Activated CD4-positive, CD25-positive, alpha-beta regulatory T cell (primary cell): Measurements from ENCODE around the gene SERPINB5.

Experiments used
- DNase-seq, 4 experiments: peaks; one replicate each; lab custom pipeline; 2025; lab: John Stamatoyannopoulos, UW

The SERPINB5 gene

DNA sequence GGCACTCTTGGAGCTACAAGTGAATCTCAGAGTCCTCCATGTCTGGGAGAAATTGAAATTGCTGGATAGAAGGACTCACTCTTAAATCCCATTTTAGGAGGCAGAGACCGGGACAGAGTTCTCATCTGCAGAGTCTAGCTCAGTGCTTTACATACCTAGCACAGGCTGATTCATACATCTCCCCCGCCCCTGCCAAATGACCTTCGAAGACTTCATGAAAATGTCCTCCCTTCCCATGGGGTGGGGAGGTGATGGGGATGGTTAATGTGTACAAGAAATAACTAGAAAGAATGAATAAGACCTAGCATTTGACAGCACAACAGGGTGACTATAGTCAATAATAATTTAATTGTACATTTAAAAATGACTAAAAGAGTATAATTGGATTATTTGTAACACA, 8.2 kb upstream of the SERPINB5 start:
- no peak for DNase-seq

DNA sequence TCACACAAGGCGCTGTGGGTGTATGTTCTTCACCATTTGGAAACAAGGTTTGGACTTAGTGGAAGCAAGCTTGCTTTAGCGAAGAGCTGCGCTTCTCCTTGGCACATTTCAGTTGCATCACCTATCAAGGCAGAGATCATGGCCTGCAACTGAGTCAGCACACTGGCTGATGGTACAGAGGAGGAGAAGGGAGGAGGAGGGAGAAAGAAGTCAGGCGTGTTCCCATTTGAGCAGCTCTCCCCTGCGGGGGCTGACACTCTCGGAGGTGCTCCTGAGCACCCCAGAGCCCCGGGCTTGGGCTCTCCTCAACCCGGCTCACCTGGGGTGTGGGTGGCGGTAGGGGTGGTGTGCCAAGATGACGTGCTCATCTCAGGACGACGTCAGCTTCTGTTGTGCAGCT, 6.0 kb upstream of the SERPINB5 start:
- no peak for DNase-seq

DNA sequence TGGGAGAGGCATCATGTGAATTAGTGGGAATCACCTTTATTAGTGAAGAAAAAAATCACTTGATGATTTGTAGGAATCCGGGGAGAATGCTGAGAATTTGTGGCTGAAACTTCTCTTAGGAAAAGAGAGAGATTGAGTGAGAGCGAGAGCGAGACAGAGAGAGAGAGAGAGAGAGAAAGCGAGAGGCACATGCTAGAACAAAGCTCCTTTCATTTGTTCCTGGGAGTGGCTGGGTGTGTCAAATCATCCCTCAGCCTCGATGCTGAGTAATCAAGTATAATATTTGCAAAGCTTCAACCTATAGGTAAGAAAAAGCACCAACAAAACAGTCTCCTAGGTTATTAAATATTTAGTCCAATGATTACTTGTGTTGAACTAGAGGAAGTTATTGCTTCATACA, 4.4 kb upstream of the SERPINB5 start:
- DNase-seq = no peak

DNA sequence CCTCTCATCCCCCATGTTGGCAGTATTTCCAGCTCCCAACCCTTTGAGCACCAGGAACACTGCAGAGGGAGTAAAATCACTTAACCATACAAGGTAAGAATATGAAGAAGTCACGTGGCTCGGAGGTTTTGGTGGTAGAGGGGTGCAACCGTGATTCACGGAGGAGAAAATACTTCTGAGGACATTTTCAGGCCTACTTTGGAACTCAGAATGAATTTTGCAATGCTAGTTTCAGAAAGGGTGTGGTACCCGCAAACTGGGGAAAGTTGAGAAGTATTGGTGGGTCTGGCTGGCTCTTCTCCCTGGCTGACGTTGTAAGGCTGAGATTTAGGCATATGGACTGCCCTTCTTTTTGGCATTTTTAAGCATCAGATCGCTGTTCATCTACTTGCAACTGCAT, 442 bp downstream of the SERPINB5 start:
- no peak for DNase-seq

DNA sequence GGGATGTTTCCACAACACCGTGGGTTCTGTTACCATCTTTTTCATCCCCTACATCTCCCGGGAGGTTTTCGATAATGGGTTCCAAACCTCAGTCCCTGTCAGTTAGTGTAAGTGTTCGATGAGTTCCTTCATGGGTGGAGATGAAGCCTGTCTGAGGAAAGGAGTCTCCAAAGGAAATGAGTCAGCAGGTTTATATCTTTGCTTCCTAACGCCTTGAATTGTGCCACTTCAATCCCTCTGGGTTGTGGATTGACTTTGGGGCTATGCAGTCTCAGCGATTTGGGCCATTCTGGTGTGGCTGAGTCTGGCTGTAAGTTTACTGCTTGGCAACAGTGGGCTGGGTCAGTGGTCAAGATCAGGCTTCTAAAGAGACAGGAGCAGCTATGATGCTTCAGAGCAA, 1.2 kb downstream of the SERPINB5 start:
- DNase-seq = no peak

DNA sequence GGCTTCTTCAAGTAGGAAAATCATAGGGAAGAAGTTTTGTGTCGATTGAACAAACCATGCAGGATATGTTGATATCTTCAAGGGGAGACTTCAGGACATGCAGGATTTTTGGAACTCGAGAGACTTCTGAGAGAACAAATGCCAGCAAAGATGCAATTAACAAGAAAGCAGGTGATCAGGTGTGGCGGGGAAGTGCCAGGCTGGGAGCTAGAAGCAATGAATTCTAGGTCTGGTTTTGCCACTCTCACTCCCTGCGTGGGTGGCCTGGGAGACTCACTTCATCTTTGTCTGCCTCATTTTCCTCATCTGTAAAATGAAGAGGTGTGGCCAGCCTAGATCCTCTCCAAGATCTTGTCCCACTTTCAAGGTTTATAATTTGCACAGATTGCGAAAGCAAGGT, 3.1 kb downstream of the SERPINB5 start:
- no peak for DNase-seq

DNA sequence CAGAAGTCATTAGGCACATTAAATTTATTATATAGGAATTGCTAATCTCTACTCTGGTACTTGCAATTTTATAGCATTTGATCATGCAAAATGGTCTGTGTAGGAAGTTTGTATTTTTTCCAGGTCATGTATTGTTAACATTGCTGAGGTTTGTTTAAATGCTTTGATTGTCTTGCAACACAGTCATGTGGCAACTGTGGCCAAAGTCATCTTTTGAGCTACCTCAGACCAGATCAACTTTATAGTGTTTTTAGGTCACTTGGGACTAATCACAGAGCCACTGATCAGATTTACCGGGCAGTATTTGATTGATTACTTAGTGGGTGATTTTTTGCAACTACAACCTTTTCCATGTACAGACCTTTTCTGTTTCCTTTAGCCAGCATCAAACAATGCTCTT, 3.7 kb downstream of the SERPINB5 start:
- DNase-seq = no peak

DNA sequence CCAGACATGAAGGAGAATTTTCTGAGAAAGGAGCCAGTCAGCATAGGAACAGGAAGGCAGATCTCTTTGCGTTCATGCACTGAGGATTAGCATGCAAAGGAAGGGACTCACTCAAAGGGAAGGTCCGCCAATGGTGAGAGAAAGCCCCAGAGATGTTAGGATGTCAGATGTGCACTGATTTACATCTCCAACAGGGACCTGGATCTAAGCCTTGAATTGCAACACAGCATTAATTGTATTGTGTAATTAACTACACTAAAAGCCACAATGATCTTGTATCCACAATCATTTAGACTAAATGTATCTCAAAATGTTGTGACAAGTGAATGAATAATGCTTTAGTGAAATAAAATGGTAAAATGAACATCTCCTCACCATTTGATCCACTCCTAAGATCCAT, 4.2 kb downstream of the SERPINB5 start:
- no peak for DNase-seq

DNA sequence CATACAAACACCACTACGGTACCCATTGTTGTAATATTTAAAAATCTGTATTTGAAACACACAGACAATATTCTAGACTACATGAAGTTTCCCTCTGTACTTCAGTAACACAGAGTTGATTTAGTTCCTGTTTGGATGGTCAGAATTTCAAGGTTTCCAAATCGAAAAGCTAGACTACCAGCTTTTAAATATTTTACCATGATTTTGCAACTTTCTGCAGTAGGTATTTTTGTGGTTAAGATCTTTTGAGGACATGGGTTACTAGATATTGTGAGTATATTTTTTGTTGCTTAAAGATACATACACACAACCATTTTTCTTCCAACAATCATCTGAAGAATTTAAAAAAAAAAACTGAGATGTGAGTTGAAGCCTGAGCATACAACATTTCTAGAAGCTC, 10.9 kb downstream of the SERPINB5 start:
- DNase-seq = no peak

DNA sequence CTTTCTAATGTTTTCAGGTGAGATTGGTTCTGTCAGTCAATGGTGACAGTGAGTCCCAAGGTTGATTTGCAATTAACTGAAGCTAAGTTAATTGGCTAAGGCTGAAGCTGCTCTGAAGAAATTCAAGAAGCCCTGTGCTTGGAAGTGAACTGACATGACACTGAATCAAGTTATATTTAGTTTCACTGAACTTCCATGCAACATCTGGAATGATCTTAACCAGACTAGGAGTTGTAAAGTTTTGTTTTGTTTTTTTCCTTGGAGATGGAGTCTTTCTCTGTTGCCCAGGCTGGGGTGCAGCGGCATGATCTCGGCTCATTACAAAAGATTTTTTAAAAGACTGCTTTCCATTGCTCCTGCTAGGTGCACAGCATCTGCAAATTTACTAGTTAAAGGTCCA, 11.4 kb downstream of the SERPINB5 start:
- no peak for DNase-seq

DNA sequence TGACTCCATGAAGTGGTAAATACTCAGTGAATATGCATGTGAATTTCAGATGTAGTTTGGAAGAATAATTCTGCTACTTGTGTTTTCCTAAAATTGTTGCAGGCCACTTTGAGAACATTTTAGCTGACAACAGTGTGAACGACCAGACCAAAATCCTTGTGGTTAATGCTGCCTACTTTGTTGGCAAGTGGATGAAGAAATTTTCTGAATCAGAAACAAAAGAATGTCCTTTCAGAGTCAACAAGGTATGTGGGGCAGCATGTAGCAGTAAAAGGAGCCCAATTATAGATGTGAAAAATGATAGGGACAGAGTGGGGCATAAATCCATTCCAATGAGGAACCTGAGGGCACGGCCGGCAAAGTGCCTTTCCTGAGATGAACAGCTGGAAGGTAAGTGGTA, 16.1 kb downstream of the SERPINB5 start:
- DNase-seq = no peak

DNA sequence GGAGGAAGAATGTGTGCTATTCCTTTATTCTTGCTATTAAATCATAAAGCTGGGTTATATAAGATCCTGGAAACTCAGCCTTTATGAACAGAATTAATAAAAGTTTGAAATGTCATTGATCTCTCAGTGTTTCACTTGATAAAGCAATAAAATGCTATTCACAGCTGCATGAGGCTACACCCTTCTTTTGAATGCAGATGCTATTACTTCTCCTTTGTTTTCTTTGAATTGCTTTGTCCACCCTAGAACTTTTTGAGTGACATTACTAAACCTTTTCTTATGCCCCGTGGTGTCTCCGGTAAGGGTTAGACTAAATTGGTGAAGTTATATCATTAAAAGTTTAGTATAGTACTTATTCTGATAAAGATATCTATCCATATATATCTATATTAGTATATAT, 18.9 kb downstream of the SERPINB5 start:
- no peak for DNase-seq

DNA sequence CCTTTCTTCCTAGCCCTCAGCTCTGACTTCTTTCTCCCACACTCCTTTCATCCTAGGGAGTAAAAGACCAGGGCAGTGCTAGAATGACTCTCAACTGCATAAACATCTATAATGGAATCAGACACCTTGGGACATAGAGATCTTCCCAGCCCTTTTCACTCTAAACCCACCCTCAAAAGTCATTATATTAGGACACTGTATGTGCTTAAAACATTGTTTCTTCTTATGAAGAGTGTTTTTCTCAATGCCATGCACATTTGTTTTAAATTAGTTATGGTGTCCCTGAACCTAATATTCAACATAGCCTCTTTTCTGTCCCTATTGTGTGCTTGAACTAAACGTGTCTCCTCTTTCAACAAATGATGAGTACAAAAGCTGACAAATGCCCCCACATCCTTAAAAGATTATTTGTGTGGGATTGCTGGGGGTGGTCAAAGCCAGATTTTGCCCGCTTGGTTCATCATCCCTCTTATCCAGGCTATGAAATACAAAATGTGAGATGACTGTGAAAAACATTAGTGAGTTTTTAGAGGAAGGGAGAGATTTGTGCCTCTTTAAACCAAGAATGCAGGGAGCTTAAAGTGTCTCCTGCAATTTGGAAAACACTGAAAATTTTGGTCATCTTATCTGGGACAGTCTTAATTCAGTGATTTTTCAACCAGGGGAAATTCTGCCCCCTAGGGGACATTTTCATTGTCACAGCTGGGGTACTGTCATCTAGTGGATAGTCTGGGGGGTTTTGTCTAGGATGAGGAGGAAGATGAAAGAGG, 29.0 kb downstream of the SERPINB5 start:
- DNase-seq = no peak

DNA sequence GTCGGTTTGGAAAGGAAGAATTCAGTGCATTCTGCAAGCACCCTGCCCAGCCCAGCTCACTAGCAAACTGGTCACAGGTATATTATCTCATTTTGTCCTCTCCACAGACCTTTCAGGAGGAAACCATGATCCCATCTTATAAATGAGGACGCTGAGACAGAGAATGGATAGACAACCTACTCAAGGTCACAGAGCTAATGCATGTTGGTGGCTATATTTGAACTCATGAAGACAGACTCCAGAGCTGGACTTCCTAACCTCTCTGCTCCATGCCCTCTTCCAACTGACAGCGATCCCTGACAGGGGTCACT, 29.5 kb downstream of the SERPINB5 start:
- DNase-seq = no peak

DNA sequence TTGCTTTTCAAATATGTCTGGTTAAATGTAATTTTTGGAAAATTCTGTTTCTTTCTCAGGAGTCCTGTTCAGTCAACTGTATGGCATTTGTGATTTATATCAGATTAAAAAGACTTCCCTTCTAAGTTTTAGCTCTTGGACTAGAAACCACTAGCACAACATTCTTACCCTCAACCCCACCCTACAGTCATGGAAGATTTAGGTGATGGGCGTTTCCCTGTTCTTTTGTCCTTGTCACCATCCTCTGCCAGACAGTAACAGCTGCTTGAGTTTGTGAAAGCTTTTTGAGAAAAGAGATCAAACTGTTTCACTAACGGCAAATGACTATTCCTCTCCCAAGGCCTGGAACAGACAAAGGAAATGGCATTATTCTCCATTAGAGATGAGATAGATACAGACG, 31.8 kb downstream of the SERPINB5 start:
- DNase-seq = no peak

DNA sequence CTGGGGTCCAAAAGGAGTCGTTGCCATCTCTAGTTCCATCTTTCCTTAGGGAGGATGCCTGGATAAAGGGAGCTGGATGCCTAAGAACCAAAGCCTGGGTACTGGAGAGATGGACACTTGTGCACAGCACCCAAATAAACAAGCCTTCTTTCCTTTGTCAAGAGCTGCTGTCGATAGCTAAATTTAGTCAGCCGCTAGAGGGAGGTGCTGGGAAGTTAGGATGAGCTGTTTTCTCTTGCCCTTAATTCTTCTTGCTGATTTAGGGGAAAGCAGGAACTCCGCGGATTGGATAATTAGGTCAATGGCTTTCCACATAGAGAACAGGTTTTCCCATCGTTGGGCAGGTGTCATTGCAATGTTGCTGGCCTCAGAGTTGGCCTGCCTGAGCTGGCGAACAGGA, 34.5 kb downstream of the SERPINB5 start:
- no peak for DNase-seq

DNA sequence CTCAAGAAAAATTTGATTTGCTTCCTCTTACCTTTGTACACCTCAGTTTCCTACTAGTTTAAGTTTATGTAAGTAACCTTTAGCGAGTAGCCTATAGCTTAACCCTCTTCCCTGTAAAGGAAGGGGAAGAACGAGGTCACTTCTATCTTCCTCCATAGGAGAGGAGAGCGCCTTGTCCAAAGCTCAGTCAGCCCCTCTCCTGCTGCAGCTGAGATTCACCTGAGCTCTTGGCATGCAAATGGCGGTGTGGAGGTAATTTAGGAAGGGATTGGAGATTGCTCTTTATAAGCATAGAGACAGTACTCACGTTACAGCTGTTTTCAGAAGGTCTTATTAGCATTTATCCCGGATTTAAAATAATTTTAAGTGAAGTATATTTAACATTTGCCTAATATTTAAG, 37.6 kb downstream of the SERPINB5 start:
- no peak for DNase-seq

DNA sequence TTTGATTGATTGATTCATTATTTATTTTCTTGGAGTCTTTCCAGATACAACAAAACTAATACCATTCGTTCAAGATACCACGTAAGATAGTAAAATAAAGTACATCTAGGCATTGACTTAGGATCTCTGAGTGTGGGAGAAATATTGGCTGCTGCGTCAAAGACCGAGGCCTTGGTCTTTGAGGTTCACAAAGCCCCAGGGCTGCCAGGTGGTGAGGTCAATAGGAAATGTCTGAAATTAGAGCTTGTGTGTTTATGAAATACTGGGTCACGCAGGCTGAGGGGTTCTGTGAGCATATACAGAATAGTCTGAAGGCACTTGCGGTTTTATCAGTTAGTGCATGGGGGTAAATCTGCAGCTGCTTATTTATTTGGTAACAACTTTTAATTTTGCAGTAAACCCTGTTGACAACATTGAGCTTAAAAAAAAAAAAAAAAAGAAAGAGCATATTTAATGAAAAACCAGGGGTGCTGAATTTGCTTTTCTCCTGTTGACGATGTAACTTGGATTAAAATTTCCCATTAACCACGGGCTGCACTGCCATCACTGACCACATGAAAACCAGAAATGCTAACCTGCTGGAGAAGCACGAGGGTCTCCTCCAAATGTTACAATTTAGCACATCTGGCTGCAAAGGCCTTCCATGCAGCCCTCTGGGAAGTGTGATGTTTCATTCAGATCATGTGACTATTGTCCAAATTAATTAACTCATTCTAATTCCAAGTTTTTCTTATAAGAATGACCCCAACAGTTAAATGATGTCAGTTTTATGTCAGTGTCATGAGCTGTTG, 38.3 kb downstream of the SERPINB5 start:
- no peak for DNase-seq

DNA sequence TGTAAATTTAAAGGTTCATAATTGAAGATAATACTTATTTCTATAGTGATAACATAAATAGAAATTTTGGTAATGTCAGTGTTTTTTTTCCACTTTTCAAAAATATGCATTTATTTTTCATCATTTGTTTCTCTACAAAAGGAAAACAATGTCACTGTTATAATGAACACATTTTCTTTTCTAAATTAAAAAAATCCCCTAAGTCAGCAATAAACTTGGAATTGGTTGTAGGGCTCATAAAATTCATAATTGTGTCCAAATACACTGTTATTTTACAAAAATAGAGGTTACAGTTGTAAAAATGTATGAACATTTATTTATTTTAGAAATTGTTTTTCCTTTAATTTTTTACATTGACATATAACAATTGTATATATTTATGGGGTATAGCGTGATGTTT, 39.0 kb downstream of the SERPINB5 start:
- DNase-seq = no peak

DNA sequence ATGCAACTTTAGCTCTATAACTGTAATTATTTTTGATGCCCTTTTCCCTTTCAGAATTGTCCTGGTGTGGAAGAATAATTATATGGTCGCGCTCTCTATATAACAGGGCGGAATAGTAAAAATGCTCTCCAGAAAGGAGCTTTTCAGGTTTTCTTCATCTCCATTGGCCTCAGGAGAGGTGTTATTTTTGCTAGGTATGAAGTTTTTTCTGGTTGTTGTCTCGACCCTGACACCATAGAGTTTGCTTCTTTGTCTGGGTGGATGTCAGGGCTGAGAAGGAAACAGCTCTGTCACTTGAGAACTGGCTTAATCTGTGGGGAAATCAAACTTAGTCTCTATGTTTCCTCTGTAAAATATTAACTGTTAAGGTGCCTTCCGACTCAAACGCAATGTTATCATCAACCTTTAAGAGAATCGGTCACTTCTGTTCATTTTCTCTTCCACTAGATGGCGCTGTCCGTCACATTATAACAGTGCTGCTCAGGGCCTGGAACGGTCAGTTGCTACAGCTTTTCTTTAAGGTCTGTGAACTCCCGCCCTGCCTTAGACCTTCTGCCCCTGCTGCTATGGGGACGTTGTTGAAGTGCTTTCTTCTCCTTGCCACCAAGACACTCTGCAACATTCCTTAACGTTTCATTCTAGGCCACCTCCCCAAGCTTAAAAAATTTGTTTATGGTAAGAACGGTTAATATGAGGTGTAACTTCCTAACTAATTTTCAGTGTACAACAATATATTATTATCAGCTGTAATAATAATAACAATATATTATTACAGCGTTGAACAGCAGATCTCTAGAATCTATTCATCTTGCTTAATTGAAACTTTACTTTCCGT, 41.6 kb downstream of the SERPINB5 start:
- peak; percentile 4 to 14 (median 10) for DNase-seq

DNA sequence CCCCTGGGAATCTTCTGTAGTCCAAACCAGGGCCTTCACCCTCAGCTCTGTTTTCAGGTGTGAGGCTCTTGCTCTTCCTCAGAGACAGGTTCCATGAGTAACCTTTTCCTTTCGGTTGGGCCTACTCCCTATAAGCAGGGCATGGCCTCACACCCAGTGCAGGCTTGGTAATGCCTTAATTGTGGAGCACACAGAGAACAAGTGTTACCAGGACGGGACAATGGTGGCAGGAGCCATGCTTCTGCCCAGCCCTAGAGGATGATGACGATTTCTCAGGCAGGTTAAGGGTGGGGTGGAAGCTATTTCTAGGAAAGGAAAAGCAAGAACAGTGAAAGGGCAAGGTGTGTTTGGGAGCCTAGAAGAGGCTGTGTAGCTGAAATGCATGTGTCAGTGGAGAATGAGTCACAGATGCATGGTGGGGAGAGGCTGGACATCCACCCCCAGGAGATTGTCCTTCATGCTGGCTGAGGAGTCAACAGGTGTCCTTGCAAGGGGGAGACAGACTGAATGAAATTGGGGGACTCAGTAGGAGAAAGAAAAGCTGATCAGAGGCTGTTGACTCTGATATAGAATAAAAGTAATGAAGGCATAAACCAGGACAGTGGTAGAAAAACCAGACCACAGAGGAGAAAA, 43.4 kb downstream of the SERPINB5 start:
- DNase-seq = no peak

DNA sequence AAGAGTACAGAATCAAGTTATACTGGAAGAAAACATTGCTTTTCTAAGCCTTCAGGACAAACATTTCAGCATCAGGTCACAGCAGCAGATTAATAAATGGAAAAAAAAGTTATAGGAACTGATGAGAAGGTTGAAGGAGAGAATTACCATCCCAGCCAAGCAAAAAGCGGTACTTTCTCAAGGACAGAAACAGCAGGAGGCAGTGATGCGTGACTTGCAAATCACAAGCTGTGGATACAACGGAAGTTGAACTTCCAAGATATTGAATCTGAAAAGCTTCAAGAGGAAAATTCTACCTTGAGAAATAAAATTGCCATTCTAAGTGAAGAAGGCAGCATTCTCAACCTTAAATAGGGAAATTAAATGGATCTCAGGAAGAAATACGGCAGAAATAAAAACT, 46.9 kb downstream of the SERPINB5 start:
- DNase-seq = no peak

DNA sequence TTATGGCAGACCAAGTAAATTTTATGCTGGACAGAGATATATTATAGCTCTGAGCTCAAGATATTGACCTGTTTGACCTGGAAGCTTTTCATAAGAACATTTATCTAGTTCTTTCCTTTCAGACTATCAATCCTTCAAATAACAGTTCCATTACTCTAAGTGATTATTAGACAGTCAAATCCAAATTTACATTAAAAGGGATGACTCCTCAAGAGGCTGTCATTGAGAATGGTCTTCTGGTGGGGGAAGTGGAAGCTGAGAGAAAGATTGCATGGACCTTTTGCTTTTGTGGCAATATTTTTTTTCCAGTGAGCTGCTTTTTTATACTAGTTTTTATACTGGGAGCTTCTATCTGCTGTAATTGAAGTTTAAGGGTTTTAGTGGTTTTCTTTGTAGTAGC, 50.5 kb downstream of the SERPINB5 start:
- no peak for DNase-seq
